8988T (cell line): Measurements from ENCODE around the gene PIGN.
A peak's percentile ranks its signal among the peaks of the same experiment; 100 is the strongest.

ENCODE experiments used
- DNase-seq: peaks from one replicate; pipeline ENCODE4 v3.0.0; 2011

The PIGN gene

GRCh38 chr18:62186774-62187542, at the start of gene PIGN, which contains the start of gene RELCH:
PIGN (minus strand) TSS chr18:62187056; CDS start chr18:62161353, 25,703 bp downstream.
RELCH (plus strand) TSS chr18:62187255; CDS start chr18:62187506, 251 bp downstream.
- peak; percentile 38 for DNase-seq

GRCh38 chr18:62236252-62236651, 49.4 kb upstream of the PIGN start:
- DNase-seq: no peak

GRCh38 chr18:62226047-62226446, 39.2 kb upstream of the PIGN start:
- no peak for DNase-seq

- no peak for DNase-seq
Observed at GRCh38 chr18:62224229-62224628, 37.4 kb upstream of the PIGN start.

GRCh38 chr18:62214790-62215189, 27.9 kb upstream of the PIGN start:
- DNase-seq: no peak

GRCh38 chr18:62211325-62211828, 24.5 kb upstream of the PIGN start:
- DNase-seq: no peak

GRCh38 chr18:62210138-62210537, 23.3 kb upstream of the PIGN start:
- DNase-seq: no peak

- DNase-seq: no peak
Observed at GRCh38 chr18:62209046-62209445, 22.2 kb upstream of the PIGN start.

GRCh38 chr18:62206593-62206992, 19.7 kb upstream of the PIGN start:
- DNase-seq: no peak

- no peak for DNase-seq
Observed at GRCh38 chr18:62205824-62206223, 19.0 kb upstream of the PIGN start.

- DNase-seq: no peak
Observed at GRCh38 chr18:62201870-62202269, 15.0 kb upstream of the PIGN start.

- DNase-seq: no peak
Observed at GRCh38 chr18:62200121-62200914, 13.5 kb upstream of the PIGN start.

- no peak for DNase-seq
Observed at GRCh38 chr18:62199629-62200028, 12.8 kb upstream of the PIGN start.

GRCh38 chr18:62198259-62198658, 11.4 kb upstream of the PIGN start:
- no peak for DNase-seq

GRCh38 chr18:62196980-62197379, 10.1 kb upstream of the PIGN start:
- no peak for DNase-seq

- no peak for DNase-seq
Observed at GRCh38 chr18:62196079-62196478, 9.2 kb upstream of the PIGN start.

GRCh38 chr18:62189208-62189607, 2.4 kb upstream of the PIGN start:
- DNase-seq: no peak

GRCh38 chr18:62187543-62188510, 971 bp upstream of the PIGN start:
- DNase-seq: no peak

GRCh38 chr18:62186499-62186773, 420 bp downstream of the PIGN start:
- DNase-seq: no peak

- DNase-seq: no peak
Observed at GRCh38 chr18:62183578-62184195, 3.2 kb downstream of the PIGN start.

- no peak for DNase-seq
Observed at GRCh38 chr18:62182220-62182619, 4.6 kb downstream of the PIGN start.

- no peak for DNase-seq
Observed at GRCh38 chr18:62179213-62179612, 7.6 kb downstream of the PIGN start.

GRCh38 chr18:62177271-62177670, 9.6 kb downstream of the PIGN start:
- no peak for DNase-seq
